ENCODE measurements around the gene SH3GL2.

SH3GL2 gene

DNA sequence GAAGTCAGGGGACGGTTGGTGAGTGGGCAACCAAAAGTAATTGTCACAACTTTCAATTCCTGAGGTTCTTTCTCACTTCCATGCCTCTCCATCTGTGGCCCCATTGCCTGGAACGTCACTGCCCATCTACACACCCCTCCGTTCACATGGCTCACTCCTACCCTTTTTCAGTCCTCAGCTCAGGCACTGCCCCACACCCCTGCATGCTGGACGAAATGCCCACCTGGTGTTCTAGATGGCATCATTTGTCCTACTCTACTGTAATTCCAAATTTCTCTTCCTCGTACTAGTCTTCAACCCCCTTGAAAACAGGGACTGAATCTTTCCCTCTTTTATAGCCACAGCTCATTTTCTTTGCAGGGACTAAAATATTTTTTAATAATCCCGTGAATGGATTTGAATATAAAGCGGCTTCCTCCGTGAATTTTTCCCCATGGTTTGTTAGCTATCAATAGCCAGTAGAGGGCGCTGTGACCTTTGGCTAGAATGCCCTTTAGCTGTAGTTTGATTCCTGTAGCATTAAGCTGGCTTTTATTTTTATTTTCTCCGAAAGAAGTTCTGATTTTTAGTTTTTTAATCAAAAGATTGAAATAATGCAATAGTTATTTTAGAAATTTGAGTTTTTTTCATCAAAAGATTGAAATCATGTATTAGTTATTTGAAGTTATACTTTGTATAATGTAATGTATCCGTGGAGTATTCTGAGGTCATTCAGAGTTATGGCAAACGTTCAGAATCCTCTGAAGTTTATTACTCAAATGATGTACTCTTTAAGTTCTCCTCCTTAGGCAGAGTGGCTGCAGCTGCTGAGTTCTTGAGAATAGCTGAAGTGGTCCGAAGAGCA lies 232.1 kb downstream of the SH3GL2 start:
- DNase-seq (ENCODE audit: low read depth in 2 of 2), result peak; percentile 15 to 30

GRCh38 chr9:17813798-17814197 lies 234.9 kb downstream of the SH3GL2 start:
- DNase-seq (ENCODE audit: low read depth in 2 of 2), result no peak

GRCh38 chr9:17816431-17817027 lies 237.7 kb downstream of the SH3GL2 start:
- no peak for DNase-seq (ENCODE audit: low read depth in 2 of 2)

DNA sequence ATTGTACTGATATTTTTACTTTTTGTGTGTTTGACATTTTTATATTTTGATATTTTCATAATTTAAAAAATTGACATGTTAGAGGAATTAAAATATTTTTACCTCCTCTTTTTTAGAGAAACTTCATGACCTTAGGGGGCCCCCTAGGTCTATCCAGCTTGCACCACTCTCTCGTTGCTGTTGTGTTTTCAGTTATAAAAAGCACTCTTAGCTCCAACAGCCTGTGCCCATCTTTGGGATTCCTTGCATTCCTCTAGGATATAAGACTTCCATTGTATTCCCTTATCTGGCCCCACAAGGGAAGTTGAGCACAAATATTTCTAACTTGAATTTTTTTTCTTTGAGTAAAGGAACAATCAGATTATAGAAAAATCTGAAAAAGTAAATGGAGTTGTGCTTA lies 245.3 kb downstream of the SH3GL2 start:
- DNase-seq (ENCODE audit: low read depth in 2 of 2), result no peak

DNA sequence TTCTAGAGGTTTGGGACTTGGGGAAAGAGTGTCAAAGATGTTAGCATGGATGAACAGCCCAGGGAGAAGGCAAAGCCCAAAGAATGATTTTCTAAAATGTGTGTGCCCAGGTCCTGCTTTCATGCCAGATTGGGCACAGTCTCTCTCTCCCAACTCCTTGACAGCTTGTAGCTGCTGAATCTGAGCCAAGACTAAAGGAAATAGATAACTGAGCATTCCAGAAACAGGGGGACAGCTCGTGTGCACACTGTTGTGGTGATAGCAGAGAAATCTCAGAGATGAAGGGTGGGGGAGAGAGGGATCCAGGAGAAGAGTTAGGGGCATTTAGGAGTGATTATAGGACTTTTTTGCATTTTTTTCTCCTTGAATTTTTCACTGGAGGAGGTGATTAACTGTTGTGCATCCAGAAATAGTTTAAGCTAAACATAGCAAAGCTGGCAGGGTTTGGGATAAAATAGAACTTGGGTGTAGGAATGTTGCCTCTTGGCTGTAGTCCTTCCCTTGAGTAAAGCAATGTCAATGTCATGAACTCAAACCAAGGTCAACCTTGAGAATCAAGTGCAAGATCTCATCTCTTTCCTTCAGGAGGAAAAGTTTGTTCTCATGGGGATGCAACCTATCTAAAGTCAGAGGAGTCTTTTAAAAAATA lies 245.9 kb downstream of the SH3GL2 start:
- DNase-seq (ENCODE audit: low read depth in 2 of 2), result no peak

GRCh38 chr9:17825265-17825659 lies 246.4 kb downstream of the SH3GL2 start:
- no peak for DNase-seq (ENCODE audit: low read depth in 2 of 2)

- no peak for DNase-seq (ENCODE audit: low read depth in 2 of 2)
Measured at GRCh38 chr9:17829064-17829463, 250.2 kb downstream of the SH3GL2 start.

DNA sequence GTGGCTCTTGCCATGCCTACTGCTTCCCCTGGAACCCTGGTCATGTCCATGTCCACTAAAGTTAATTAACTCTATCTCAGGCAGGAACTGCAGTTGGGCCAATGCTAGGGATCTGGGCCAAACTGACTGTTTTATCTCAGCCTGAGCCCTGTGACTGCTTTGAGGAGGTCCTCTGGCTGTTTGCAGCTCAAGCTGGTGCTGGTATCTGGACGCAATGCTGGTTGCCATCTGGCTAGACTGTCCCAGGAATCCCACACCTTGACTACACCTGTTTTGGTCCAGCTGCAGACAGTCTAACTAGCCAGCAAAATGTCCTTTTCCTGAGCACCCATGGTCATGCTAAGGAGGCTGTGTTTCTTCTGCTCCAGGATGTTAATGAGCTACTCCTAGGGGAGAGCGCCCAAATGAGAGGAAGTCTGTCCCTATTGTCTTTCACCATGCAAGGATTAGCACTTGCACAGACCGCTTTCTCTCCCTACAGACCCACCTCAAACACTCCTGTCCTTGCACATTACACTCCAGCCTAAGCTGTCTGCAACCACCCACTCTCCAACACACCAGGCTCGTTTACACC lies 251.0 kb downstream of the SH3GL2 start:
- no peak for DNase-seq (ENCODE audit: low read depth in 2 of 2)

DNA sequence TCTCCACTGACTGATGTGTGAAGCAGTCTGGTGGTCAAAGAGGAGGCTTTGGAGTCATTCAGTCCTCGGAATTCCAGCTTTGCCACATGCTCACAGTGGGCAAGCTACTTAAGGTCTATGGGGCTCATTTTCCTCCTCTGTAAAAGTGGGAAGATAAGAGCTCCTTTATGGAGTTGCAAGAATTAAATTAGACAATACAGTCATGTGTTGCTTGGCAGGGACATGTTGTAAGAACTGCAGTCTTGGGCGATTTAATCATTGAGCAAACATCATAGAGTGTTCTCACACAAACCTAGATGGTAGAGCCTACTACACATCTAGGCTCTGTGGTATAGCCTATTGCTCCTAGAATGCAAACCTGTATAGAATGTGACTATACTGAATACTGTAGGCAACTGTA lies 253.9 kb downstream of the SH3GL2 start:
- DNase-seq (ENCODE audit: low read depth in 2 of 2), result no peak

DNA sequence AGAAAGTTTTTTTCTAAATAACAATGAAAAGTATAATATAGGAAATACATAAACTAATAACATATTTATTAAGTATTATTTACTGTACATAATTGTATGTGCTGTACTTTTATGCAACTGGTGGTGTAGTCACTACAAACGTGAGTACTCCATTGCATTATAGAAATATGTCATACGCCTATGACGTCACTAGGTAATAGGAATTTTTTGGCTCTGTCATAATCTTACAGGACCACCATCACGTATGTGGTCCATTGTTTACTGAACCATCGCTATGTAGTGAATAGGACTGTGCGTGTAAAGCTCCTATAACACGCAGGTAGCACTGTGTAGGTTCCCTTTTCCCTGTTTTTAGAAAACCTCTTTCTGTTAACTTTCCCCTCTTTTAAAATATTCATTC lies 255.0 kb downstream of the SH3GL2 start:
- no peak for DNase-seq (ENCODE audit: low read depth in 2 of 2)

GRCh38 chr9:17837965-17838364 lies 259.1 kb downstream of the SH3GL2 start:
- no peak for DNase-seq (ENCODE audit: low read depth in 2 of 2)

DNA sequence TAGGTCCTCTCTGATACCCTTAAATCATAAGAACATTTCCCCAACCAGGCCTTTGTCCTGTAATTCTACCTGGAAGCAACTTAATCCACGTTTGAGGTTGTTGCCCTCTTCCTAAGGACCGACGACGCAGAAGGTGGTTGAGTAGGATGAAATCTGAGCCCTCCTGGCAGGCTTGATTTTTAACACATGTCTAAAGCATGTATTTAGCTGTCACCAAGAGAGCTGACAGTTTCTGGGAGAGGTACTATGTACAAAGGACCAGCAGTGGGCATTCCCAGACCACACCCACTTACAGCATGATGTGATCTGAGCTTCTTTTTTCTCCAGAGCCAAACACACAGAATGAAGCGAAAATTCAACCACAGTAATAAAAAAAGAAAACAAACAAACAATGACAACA lies 260.9 kb downstream of the SH3GL2 start:
- no peak for DNase-seq (ENCODE audit: low read depth in 2 of 2)

DNA sequence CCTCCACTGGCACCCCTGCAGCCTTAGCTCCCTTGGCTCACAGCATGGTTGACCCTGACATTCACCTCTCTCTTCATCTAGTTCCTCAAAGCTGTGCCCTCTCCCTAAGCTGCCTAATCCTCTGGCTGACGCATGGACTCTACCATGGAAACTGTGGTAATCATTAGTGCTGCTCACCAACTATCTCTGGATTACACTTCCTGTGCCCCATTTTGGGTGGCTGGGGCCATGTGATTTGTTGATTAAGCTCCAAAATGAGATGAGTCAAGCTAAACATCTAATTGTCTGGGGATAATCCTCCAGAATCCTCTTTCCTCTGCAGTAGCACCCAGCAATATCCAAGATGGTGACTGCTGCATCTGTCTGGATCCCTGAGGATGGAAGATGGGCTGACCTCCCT lies 264.4 kb downstream of the SH3GL2 start:
- no peak for DNase-seq (ENCODE audit: low read depth in 2 of 2)

All from stimulated activated CD4-positive, alpha-beta T cell treated with anti-CD3 and anti-CD28 coated beads, Interleukin-4, amount 100 ng/mL, for 48 hours (primary cell).